GM18861 (cell line): Measurements from ENCODE around the gene SSBP2.
"Not testable (repeated sequence)": the region's sequence is repeated elsewhere in the genome, so short reads cannot be mapped to it uniquely, and the experiment has no call there.

ENCODE experiments used
- ATAC-seq: cut with Tn5 transposase; IDR thresholded peaks from one replicate; pipeline ENCODE4 v1.9.1; 2021; ENCODE audit not compliant: unreplicated experiment

Gene SSBP2

GRCh38 chr5:81675420-81675819 lies 75.5 kb downstream of the SSBP2 start:
- no peak for ATAC-seq

- no peak for ATAC-seq
Measured at GRCh38 chr5:81665795-81666194, 85.1 kb downstream of the SSBP2 start.

GRCh38 chr5:81660624-81661023 lies 90.3 kb downstream of the SSBP2 start:
- ATAC-seq: not testable (repeated sequence)

- ATAC-seq: no peak
Measured at GRCh38 chr5:81657386-81657785, 93.5 kb downstream of the SSBP2 start.

- ATAC-seq: no peak
Measured at GRCh38 chr5:81656783-81657182, 94.1 kb downstream of the SSBP2 start.

GRCh38 chr5:81650987-81651386 lies 99.9 kb downstream of the SSBP2 start:
- ATAC-seq: no peak

- ATAC-seq: no peak
Measured at GRCh38 chr5:81646469-81646995, 104.4 kb downstream of the SSBP2 start.

GRCh38 chr5:81642210-81642609 lies 108.7 kb downstream of the SSBP2 start:
- no peak for ATAC-seq

- ATAC-seq: no peak
Measured at GRCh38 chr5:81639556-81639955, 111.3 kb downstream of the SSBP2 start.

- no peak for ATAC-seq
Measured at GRCh38 chr5:81638471-81638870, 112.4 kb downstream of the SSBP2 start.

GRCh38 chr5:81633891-81634290 lies 117.0 kb downstream of the SSBP2 start:
- no peak for ATAC-seq

GRCh38 chr5:81633471-81633870 lies 117.4 kb downstream of the SSBP2 start:
- ATAC-seq: no peak

- ATAC-seq: no peak
Measured at GRCh38 chr5:81632679-81633078, 118.2 kb downstream of the SSBP2 start.

- no peak for ATAC-seq
Measured at GRCh38 chr5:81631621-81632020, 119.3 kb downstream of the SSBP2 start.

GRCh38 chr5:81631124-81631523 lies 119.8 kb downstream of the SSBP2 start:
- peak; percentile 75 for ATAC-seq

- ATAC-seq: no peak
Measured at GRCh38 chr5:81630684-81631083, 120.2 kb downstream of the SSBP2 start.

- ATAC-seq: no peak
Measured at GRCh38 chr5:81629986-81630385, 120.9 kb downstream of the SSBP2 start.

GRCh38 chr5:81628061-81628460 lies 122.8 kb downstream of the SSBP2 start:
- ATAC-seq: not testable (repeated sequence)

- ATAC-seq: no peak
Measured at GRCh38 chr5:81626524-81626923, 124.4 kb downstream of the SSBP2 start.

GRCh38 chr5:81609810-81610375 lies 141.0 kb downstream of the SSBP2 start:
- no peak for ATAC-seq

- ATAC-seq: no peak
Measured at GRCh38 chr5:81608976-81609375, 141.9 kb downstream of the SSBP2 start.

- ATAC-seq: no peak
Measured at GRCh38 chr5:81607693-81608092, 143.2 kb downstream of the SSBP2 start.

GRCh38 chr5:81606150-81606549 lies 144.7 kb downstream of the SSBP2 start:
- no peak for ATAC-seq
